ENCODE results near the gene TSHZ3. TPM values are rescaled to one million over a fixed set of nuclear protein-coding genes. Genes with fewer than 3 reads are reported as not detected.

The TSHZ3 gene
- total and polyA plus RNA-seq, 2 of the 13 experiments (the other 11 are each of a cell fraction or from before 2014, with no cell fraction given) = not detected

GRCh38 chr19:31270897-31271296 is 78.3 kb downstream of the TSHZ3 start:
- no peaks in the 10 kb centered on the region for H3K79me2 ChIP-seq (ENCODE audit: insufficient read depth, low read length)
- in situ Hi-C loops (cut with HindIII; ENCODE audit: extremely low pct_ligation_motif_present, low pct_unique_long_range_greater_than_20kb) = no loop called here
- BruUV-seq (replicated peaks) = no TSS peak
- FAIRE-seq (no peak), ATAC-seq (no peak), DNase-seq (ENCODE audit: low spot score) (no peak)
- H3K4me2 ChIP-seq (ENCODE audit: low read depth, low read length) = no peak overlapping the region
- TF ChIP-seq ZNF430 (CRISPR knock-in tag; IDR thresholded peaks at IDR 0.05) (no peak), POLR2G (IDR thresholded peaks at IDR 0.05; ENCODE audit: low read depth, low read length) (no peak), ZGPAT (CRISPR knock-in tag; IDR thresholded peaks at IDR 0.05) (no peak), NR0B2 (CRISPR knock-in tag; IDR thresholded peaks at IDR 0.05) (no peak), ZNF891 (CRISPR knock-in tag; IDR thresholded peaks at IDR 0.05) (no peak), TAF15 (IDR thresholded peaks at IDR 0.05; ENCODE audit: low read depth, low read length, poor library complexity, severe bottlenecking) (no peak)
- ChIA-PET POLR2A (no interaction called here), CTCF (ENCODE audit: low intra/inter-chr PET ratio, low total read pairs) (no interaction called here)
- H2AFZ ChIP-seq (ENCODE audit: low read length) = no peak overlapping the region
- 0% methylated on average over 2 of the region's 6 CpGs for WGBS (ENCODE audit: low lambda C conversion rate)
- H3K9ac ChIP-seq (ENCODE audit: insufficient read depth, low read depth, low read length) = no peak overlapping the region
- no peaks in the 10 kb centered on the region for H3K36me3 ChIP-seq (replicated peaks in 1 of 2; ENCODE audit: control insufficient read depth in 1 of 2, insufficient read depth in 2 of 2, low read length in 2 of 2)
- intact Hi-C loops (cut with micrococcal nuclease; ENCODE audit: unreplicated experiment) = no loop called here
- H4K20me1 ChIP-seq (ENCODE audit: insufficient read depth, low read length) = no peaks in the 10 kb centered on the region
- H3K9me3 ChIP-seq (ENCODE audit: low read length) = peaks cover 20% of the 10 kb centered on the region; the same call in 1 of the 2 replicates
- H3K27ac ChIP-seq (ENCODE audit: extremely low read length, insufficient read depth, low read length) = no peak overlapping the region
- no peaks in the 10 kb centered on the region for H3K4me1 ChIP-seq (ENCODE audit: insufficient read depth, low read length)
- no peaks in the 10 kb centered on the region for H3K27me3 ChIP-seq (ENCODE audit: control insufficient read depth in 1 of 2, insufficient read depth in 2 of 2, low read length in 2 of 2)
- H3K4me3 ChIP-seq (replicated peaks in 1 of 3; ENCODE audit: insufficient read depth in 1 of 3, low read depth in 2 of 3, low read length in 3 of 3) = no peak overlapping the region

Measured in HepG2 (cell line).